Gastrocnemius medialis (tissue), 4 donors: ENCODE measurements around the gene TMEM161B.
"Not testable (repeated sequence)": the region's sequence is repeated elsewhere in the genome, so short reads cannot be mapped to it uniquely, and the experiment has no call there.

Experiments used
- CTCF ChIP-seq, 5 experiments: fragments of 450-650 bp in 3 of 5; fragments of 200-600 bp in 2 of 5; sonication (generic) in 2 of 5; IDR thresholded peaks in 4 of 5; conservative IDR thresholded peaks in 1 of 5; 1 replicate in 4 of 5; 2 replicates in 1 of 5; pipeline ENCODE4 v1.5.1; 2016 to 2019; ENCODE audit warnings: antibody characterized with exemption in 5 of 5, mild to moderate bottlenecking in 3 of 5, moderate library complexity in 3 of 5
- POLR2A ChIP-seq, 2 donors: fragments of 450-650 bp; IDR thresholded peaks; one replicate each; pipeline ENCODE4 v1.6.1; 2017; ENCODE audit warnings: antibody characterized with exemption in 2 of 2, mild to moderate bottlenecking in 2 of 2, moderate library complexity in 2 of 2

- TF ChIP-seq CTCF (IDR thresholded peaks at IDR 0.05 in 4 of 5, conservative IDR thresholded peaks at IDR 0.05 in 1 of 5); POLR2A (IDR thresholded peaks at IDR 0.05): not testable (repeated sequence)
These were observed 79.2 kb downstream of the TMEM161B start for GRCh38 chr5:88189484-88189883.
